PC-9 (cell line): ENCODE data around the gene PXDN.

Experiments
- EZH2 ChIP-seq: fragments of 200-600 bp; sonication (generic); IDR thresholded peaks from 2 replicates; pipeline ENCODE4 v1.8.0; 2017; ENCODE audit warnings: antibody characterized with exemption, low read depth
- TF ChIP-seq, protein P1 (sequence below): fragments of 200-600 bp; sonication (generic); conservative IDR thresholded peaks from 2 replicates; pipeline ENCODE4 v1.6.1; 2017; ENCODE audit warnings: mixed run types, antibody characterized with exemption, mild to moderate bottlenecking, moderate library complexity

DNA sequence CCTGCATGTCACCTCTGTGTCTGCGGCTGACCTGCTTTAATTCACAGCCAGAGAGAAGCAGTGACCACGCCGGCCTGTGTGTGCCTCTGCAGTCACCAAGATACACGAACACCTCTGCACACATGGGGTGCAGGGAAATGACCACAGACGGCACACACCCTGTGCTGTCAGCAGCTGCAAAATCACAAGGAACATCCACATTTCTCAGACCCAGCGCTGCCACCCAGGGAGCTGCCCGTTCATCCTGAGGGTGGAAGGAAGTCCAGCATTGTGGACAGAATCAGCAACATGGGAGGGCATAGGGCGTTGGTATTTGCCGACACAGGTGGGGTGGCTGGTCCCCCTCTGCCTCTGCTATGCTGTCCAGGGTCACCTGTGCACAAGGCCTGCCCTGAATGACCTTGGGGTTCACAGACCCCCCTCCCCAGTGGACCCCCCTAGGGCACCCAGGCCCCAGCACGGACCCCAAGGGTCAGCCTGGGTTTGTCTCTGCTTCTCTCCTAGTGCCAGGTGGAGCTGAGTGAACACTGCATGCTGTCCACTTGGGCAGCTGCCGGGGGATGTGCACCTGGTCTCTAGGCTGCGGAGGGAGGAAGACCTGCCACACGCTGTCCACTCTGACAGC, 107.4 kb downstream of the PXDN start:
- TF ChIP-seq, protein P1, sequence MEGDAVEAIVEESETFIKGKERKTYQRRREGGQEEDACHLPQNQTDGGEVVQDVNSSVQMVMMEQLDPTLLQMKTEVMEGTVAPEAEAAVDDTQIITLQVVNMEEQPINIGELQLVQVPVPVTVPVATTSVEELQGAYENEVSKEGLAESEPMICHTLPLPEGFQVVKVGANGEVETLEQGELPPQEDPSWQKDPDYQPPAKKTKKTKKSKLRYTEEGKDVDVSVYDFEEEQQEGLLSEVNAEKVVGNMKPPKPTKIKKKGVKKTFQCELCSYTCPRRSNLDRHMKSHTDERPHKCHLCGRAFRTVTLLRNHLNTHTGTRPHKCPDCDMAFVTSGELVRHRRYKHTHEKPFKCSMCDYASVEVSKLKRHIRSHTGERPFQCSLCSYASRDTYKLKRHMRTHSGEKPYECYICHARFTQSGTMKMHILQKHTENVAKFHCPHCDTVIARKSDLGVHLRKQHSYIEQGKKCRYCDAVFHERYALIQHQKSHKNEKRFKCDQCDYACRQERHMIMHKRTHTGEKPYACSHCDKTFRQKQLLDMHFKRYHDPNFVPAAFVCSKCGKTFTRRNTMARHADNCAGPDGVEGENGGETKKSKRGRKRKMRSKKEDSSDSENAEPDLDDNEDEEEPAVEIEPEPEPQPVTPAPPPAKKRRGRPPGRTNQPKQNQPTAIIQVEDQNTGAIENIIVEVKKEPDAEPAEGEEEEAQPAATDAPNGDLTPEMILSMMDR: no peak
- no peak for TF ChIP-seq EZH2
